ENCODE measurements around the gene KCNJ15.

Gene KCNJ15

GRCh38 chr21:38300141-38300578 is 43.4 kb downstream of the KCNJ15 start:
- no peak for DNase-seq

GRCh38 chr21:38301321-38302214 is 44.8 kb downstream of the KCNJ15 start:
- no peak for DNase-seq

GRCh38 chr21:38303300-38303699 is 46.5 kb downstream of the KCNJ15 start:
- DNase-seq, result no peak

GRCh38 chr21:38306433-38307141 is 49.8 kb downstream of the KCNJ15 start:
- DNase-seq, result no peak

GRCh38 chr21:38307771-38308531 is 51.2 kb downstream of the KCNJ15 start:
- DNase-seq, result no peak

GRCh38 chr21:38308532-38309119 is 51.8 kb downstream of the KCNJ15 start:
- DNase-seq, result no peak

GRCh38 chr21:38310646-38311485 is 54.1 kb downstream of the KCNJ15 start:
- peak; percentile 75 for DNase-seq

GRCh38 chr21:38311765-38312164 is 55.0 kb downstream of the KCNJ15 start:
- peak; percentile 50 for DNase-seq

GRCh38 chr21:38312822-38313221 is 56.0 kb downstream of the KCNJ15 start:
- no peak for DNase-seq

- no peak for DNase-seq
Measured at GRCh38 chr21:38314558-38314957, 57.8 kb downstream of the KCNJ15 start.

GRCh38 chr21:38315122-38315521 is 58.3 kb downstream of the KCNJ15 start:
- no peak for DNase-seq

- DNase-seq, result no peak
Measured at GRCh38 chr21:38319781-38320180, 63.0 kb downstream of the KCNJ15 start.

GRCh38 chr21:38321568-38321967 is 64.8 kb downstream of the KCNJ15 start:
- no peak for DNase-seq

- DNase-seq, result no peak
Measured at GRCh38 chr21:38322311-38322950, 65.6 kb downstream of the KCNJ15 start.

GRCh38 chr21:38323721-38324531 is 67.1 kb downstream of the KCNJ15 start:
- DNase-seq, result peak; percentile 28

- no peak for DNase-seq
Measured at GRCh38 chr21:38325216-38325615, 68.4 kb downstream of the KCNJ15 start.

- DNase-seq, result no peak
Measured at GRCh38 chr21:38325731-38326420, 69.1 kb downstream of the KCNJ15 start.

- no peak for DNase-seq
Measured at GRCh38 chr21:38326429-38326828, 69.6 kb downstream of the KCNJ15 start.

GRCh38 chr21:38326899-38327298 is 70.1 kb downstream of the KCNJ15 start:
- peak; percentile 40 for DNase-seq

GRCh38 chr21:38327984-38328383 is 71.2 kb downstream of the KCNJ15 start:
- no peak for DNase-seq
